HL-60 (cell line): Measurements from ENCODE around the gene ATP6V1G3.

Experiments used
- DNase-seq, 2 experiments: peaks; one replicate each; pipeline ENCODE4 v3.0.0-alpha.2; 2010 to 2020; ENCODE audit warnings: low read depth in 1 of 2, low spot score in 1 of 2
- H3K27ac ChIP-seq: fragments of 250-450 bp; sonication (Bioruptor Pico); replicated peaks from 2 replicates; pipeline ENCODE4 v1.5.1; 2020; ENCODE audit warnings: mild to moderate bottlenecking, moderate library complexity
- H3K27me3 ChIP-seq: fragments of 250-450 bp; sonication (Bioruptor Pico); 2 replicates; pipeline ENCODE4 v1.5.1; 2021; ENCODE audit warnings: mild to moderate bottlenecking, moderate library complexity; ENCODE audit not compliant: insufficient read depth, poor library complexity, severe bottlenecking
- H3K4me3 ChIP-seq: replicated peaks from 2 replicates; pipeline ENCODE4 v1.5.1; 2011; ENCODE audit warnings: mild to moderate bottlenecking, control low read depth, low read length; ENCODE audit not compliant: insufficient read depth
- GABPA ChIP-seq: IDR thresholded peaks from 2 replicates; pipeline ENCODE4 v1.6.1; 2012; ENCODE audit warnings: low read depth
- POLR2AphosphoS5 ChIP-seq: IDR thresholded peaks from 2 replicates; pipeline ENCODE4 v1.6.1; 2012; ENCODE audit warnings: low read depth
- SPI1 ChIP-seq: IDR thresholded peaks from 2 replicates; pipeline ENCODE4 v1.6.1; 2012; ENCODE audit warnings: low read depth, mild to moderate bottlenecking, borderline replicate concordance
- TF ChIP-seq, protein P1 (sequence below): IDR thresholded peaks from 2 replicates; pipeline ENCODE4 v1.6.1; 2012; ENCODE audit warnings: low read depth; ENCODE audit not compliant: insufficient replicate concordance
- TF ChIP-seq, protein P2 (sequence below): IDR thresholded peaks from one replicate; pipeline ENCODE4 v1.5.1; 2011; ENCODE audit warnings: low read length, control low read depth, inconsistent platforms; ENCODE audit not compliant: insufficient read depth

ATP6V1G3 gene

DNA sequence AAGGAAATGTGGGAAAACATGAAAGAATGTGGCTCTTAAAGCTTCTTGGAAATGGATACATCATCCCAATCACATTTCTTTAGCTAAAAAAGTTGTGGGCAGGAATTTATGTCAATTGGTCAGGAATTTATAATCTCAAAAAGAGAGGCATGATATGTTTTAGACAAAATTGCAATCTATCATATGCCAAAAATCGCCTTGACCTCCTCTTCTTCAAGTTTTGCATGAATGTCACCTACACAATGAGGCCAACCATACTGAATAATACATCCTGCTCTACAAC, 42.4 kb downstream of the ATP6V1G3 start:
- no peak for DNase-seq
- TF ChIP-seq, protein P1, sequence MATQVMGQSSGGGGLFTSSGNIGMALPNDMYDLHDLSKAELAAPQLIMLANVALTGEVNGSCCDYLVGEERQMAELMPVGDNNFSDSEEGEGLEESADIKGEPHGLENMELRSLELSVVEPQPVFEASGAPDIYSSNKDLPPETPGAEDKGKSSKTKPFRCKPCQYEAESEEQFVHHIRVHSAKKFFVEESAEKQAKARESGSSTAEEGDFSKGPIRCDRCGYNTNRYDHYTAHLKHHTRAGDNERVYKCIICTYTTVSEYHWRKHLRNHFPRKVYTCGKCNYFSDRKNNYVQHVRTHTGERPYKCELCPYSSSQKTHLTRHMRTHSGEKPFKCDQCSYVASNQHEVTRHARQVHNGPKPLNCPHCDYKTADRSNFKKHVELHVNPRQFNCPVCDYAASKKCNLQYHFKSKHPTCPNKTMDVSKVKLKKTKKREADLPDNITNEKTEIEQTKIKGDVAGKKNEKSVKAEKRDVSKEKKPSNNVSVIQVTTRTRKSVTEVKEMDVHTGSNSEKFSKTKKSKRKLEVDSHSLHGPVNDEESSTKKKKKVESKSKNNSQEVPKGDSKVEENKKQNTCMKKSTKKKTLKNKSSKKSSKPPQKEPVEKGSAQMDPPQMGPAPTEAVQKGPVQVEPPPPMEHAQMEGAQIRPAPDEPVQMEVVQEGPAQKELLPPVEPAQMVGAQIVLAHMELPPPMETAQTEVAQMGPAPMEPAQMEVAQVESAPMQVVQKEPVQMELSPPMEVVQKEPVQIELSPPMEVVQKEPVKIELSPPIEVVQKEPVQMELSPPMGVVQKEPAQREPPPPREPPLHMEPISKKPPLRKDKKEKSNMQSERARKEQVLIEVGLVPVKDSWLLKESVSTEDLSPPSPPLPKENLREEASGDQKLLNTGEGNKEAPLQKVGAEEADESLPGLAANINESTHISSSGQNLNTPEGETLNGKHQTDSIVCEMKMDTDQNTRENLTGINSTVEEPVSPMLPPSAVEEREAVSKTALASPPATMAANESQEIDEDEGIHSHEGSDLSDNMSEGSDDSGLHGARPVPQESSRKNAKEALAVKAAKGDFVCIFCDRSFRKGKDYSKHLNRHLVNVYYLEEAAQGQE: no peak
- TF ChIP-seq GABPA (no peak), SPI1 (no peak), POLR2AphosphoS5 (no peak)
- TF ChIP-seq, protein P2, sequence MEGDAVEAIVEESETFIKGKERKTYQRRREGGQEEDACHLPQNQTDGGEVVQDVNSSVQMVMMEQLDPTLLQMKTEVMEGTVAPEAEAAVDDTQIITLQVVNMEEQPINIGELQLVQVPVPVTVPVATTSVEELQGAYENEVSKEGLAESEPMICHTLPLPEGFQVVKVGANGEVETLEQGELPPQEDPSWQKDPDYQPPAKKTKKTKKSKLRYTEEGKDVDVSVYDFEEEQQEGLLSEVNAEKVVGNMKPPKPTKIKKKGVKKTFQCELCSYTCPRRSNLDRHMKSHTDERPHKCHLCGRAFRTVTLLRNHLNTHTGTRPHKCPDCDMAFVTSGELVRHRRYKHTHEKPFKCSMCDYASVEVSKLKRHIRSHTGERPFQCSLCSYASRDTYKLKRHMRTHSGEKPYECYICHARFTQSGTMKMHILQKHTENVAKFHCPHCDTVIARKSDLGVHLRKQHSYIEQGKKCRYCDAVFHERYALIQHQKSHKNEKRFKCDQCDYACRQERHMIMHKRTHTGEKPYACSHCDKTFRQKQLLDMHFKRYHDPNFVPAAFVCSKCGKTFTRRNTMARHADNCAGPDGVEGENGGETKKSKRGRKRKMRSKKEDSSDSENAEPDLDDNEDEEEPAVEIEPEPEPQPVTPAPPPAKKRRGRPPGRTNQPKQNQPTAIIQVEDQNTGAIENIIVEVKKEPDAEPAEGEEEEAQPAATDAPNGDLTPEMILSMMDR: no peak

DNA sequence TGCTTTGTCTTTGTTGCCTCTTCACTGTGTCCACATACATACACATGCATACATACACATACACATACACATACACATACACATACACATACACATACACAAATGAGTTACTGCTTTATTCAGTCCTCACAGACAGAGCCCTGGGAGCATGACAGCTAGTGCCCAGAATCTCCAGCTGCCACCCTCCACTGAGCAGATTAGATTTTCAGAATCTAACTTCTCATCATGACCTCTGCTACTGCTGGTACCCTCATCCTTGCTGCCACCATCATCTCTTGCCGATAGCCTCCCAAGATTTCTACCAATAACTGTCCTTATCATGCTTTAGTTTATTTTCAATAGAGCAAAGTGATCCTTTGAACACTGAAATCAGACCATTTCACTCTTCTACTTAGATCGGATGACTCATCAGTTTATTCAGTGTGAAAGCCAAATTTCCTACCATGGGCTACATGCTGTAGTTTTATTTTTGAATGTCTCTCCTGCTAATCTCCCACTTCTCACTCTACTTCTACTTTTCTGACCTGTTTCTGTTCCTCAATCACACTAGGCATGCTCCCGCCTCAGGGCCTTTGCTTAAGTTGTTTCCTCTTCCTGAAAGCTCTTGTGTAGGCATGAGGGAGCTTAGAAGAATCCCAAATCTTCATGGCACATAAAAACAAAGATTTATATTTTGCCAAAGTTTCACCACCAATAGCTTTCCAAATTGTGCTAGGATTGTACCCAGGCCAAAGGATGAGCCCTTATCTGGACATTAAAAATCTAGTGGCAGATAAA, 43.0 kb downstream of the ATP6V1G3 start:
- Histone ChIP-seq H3K27me3 (no peaks in the 10 kb centered on the region), H3K4me3 (no peak overlapping the region), H3K27ac (no peak overlapping the region)
- DNase-seq: no peak
- TF ChIP-seq, protein P1: no peak
- no peak for TF ChIP-seq POLR2AphosphoS5
- no peak for TF ChIP-seq GABPA
- no peak for TF ChIP-seq SPI1
- TF ChIP-seq, protein P2: no peak

More for the DNA sequence above, 42.4 kb downstream of the ATP6V1G3 start:
- no peak overlapping the region for H3K27ac ChIP-seq
- H3K4me3 ChIP-seq: no peak overlapping the region
- H3K27me3 ChIP-seq: no peaks in the 10 kb centered on the region

DNA sequence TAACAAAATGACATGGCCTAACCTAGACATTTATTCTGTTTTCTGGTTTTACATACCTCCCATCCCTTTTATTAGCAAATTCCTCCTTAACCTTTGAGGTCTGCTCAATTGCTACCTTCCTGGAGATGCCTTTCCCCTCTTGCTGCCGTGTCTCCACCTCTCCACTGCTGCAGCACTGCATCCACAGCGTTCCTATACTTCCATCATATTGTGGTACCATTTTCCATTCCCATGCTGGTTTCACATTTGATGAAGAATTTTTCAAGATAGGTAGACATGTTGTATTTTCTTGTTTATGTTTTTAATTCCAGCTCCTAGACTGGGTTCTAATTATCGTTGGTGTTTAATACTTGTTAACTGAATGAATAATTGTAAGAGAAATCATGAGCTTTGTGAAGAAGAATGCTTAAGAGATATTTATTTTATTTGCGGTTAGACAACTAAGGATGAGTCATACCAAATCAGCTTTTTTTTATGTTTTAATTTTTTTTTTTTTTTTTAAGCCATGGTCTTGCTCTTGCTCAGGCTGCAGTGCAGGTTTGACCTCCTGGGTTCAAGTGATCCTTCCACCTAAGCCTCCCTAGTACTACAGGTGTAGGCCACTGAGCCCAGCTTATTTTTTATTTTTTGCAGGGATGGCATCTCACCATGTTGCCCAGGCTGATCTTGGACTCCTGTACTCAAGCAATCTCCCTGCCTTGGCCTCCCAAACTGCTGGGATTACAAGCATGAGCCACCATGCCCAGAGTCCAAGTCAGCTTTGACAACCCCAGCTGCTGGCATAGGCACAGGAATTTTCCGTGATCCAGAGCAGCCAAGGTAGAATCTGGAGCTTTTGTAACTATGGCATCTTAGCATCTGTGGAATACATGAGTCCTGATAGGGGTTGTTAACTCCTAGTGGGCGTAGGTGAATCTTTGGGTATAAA, 44.0 kb downstream of the ATP6V1G3 start:
- DNase-seq: no peak
- H3K4me3 ChIP-seq: no peak overlapping the region
- no peaks in the 10 kb centered on the region for H3K27me3 ChIP-seq
- no peak overlapping the region for H3K27ac ChIP-seq
- no peak for TF ChIP-seq POLR2AphosphoS5
- no peak for TF ChIP-seq SPI1
- no peak for TF ChIP-seq GABPA
- TF ChIP-seq, protein P1: no peak
- TF ChIP-seq, protein P2: no peak
